Sigmoid colon (tissue), 7 donors: Measurements from ENCODE around the gene SPRED2. TPM values are rescaled to one million over a fixed set of nuclear protein-coding genes. Genes with fewer than 3 reads are reported as not detected.
"Not testable (repeated sequence)": the region's sequence is repeated elsewhere in the genome, so short reads cannot be mapped to it uniquely, and the experiment has no call there.

ENCODE experiments used
- DNase-seq: peaks from one replicate; pipeline ENCODE4 v3.0.0-alpha.2; 2019
- H3K27ac ChIP-seq, 4 donors: fragments of 200-600 bp; sonication (generic); one replicate each; pipeline ENCODE4 v1.5.1; 2016 to 2019; ENCODE audit warnings: mild to moderate bottlenecking in 1 of 4
- H3K27me3 ChIP-seq, 3 donors: fragments of 200-600 bp; sonication (generic); one replicate each; pipeline ENCODE4 v1.5.1; 2019; ENCODE audit warnings: mild to moderate bottlenecking in 1 of 3
- H3K36me3 ChIP-seq, 4 donors: fragments of 200-600 bp; sonication (generic); one replicate each; pipeline ENCODE4 v1.5.1; 2016 to 2019
- H3K4me1 ChIP-seq, 4 donors: fragments of 200-600 bp; sonication (generic); one replicate each; pipeline ENCODE4 v1.5.1; 2017 to 2019
- H3K4me3 ChIP-seq, 4 donors: fragments of 200-600 bp; sonication (generic); one replicate each; pipeline ENCODE4 v1.5.1; 2017 to 2019; ENCODE audit warnings: mild to moderate bottlenecking in 2 of 4, moderate library complexity in 1 of 4
- H3K9me3 ChIP-seq, 4 donors: fragments of 200-600 bp in 3 of 4; sonication (generic) in 3 of 4; one replicate each; pipeline versions ENCODE4 v1.5.1 to v1.6.1; 2013 to 2019
- EP300 ChIP-seq, 4 donors: sonication (generic); formaldehyde crosslinking; IDR thresholded peaks; one replicate each; pipeline ENCODE4 v1.6.1; 2017; ENCODE audit warnings: antibody characterized with exemption in 4 of 4
- POLR2A ChIP-seq, 2 donors: fragments of 450-650 bp; IDR thresholded peaks; one replicate each; pipeline ENCODE4 v1.6.1; 2016; ENCODE audit warnings: antibody characterized with exemption in 2 of 2, mild to moderate bottlenecking in 2 of 2, moderate library complexity in 2 of 2
- POLR2AphosphoS5 ChIP-seq, 4 donors: sonication (generic); formaldehyde crosslinking; IDR thresholded peaks; one replicate each; pipeline ENCODE4 v1.6.1; 2017; ENCODE audit warnings: antibody characterized with exemption in 4 of 4
- WGBS, 2 donors: extraction: QIAGEN DNeasy Blood & Tissue Kit; methylation state at CpG; one replicate each; pipeline ENCODE4 v1.1.7; 2013; 5-methylcytosine and 5-hydroxymethylcytosine counted together
- intact Hi-C: fragments of 100-400 bp; cut with DNase I; formaldehyde crosslinking; loops from one replicate; pipeline ENCODE4 v1.15.1; 2023
- polyA plus RNA-seq, 3 donors: library from polyadenylated mRNA; stranded (reverse); fragments of 200-250 nt; gene quantifications; one replicate each; pipeline ENCODE4 v1.2.3, GENCODE V29; 2013
- total RNA-seq, 4 donors: library from RNA; depleted of rRNA; stranded (reverse); fragments of >200 nt; gene quantifications; one replicate each; pipeline ENCODE4 v1.1.0, GENCODE V29; 2016
- TF ChIP-seq, protein P1 (sequence below), 4 experiments: fragments of 450-650 bp in 3 of 4; fragments of 200-600 bp in 1 of 4; IDR thresholded peaks; one replicate each; pipeline ENCODE4 v1.5.1; 2016 to 2019; ENCODE audit warnings: antibody characterized with exemption in 4 of 4, mild to moderate bottlenecking in 3 of 4, moderate library complexity in 2 of 4
- donor health status: healthy with polysubstance abuse.
- donor health status: Bipolar disorder and iron deficiency.
- donor health status: healthy.

Gene SPRED2
- total and polyA plus RNA-seq, 7 donors, result 6.1 to 31.2 (median 13.0) TPM

GRCh38 chr2:65344182-65344581, 88.2 kb downstream of the SPRED2 start:
- no peak overlapping the region for H3K27ac ChIP-seq
- H3K27me3 ChIP-seq, result no peaks in the 10 kb centered on the region
- WGBS, 2 donors, result 87 to 93% methylated on average over 4 of the region's 4 CpGs
- TF ChIP-seq EP300 (IDR thresholded peaks at IDR 0.05), result no peak
- TF ChIP-seq POLR2AphosphoS5 (IDR thresholded peaks at IDR 0.05), result no peak
- TF ChIP-seq, protein P1, sequence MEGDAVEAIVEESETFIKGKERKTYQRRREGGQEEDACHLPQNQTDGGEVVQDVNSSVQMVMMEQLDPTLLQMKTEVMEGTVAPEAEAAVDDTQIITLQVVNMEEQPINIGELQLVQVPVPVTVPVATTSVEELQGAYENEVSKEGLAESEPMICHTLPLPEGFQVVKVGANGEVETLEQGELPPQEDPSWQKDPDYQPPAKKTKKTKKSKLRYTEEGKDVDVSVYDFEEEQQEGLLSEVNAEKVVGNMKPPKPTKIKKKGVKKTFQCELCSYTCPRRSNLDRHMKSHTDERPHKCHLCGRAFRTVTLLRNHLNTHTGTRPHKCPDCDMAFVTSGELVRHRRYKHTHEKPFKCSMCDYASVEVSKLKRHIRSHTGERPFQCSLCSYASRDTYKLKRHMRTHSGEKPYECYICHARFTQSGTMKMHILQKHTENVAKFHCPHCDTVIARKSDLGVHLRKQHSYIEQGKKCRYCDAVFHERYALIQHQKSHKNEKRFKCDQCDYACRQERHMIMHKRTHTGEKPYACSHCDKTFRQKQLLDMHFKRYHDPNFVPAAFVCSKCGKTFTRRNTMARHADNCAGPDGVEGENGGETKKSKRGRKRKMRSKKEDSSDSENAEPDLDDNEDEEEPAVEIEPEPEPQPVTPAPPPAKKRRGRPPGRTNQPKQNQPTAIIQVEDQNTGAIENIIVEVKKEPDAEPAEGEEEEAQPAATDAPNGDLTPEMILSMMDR (IDR thresholded peaks at IDR 0.05), result no peak
- TF ChIP-seq POLR2A (IDR thresholded peaks at IDR 0.05), result no peak
- no peaks in the 10 kb centered on the region for H3K4me1 ChIP-seq
- H3K4me3 ChIP-seq, result no peak overlapping the region
- no peaks in the 10 kb centered on the region for H3K9me3 ChIP-seq
- DNase-seq, result no peak
- intact Hi-C loops, result no loop called here
- no peaks in the 10 kb centered on the region for H3K36me3 ChIP-seq

GRCh38 chr2:65343386-65343785, 89.0 kb downstream of the SPRED2 start:
- Histone ChIP-seq H3K36me3 (no peaks in the 10 kb centered on the region), H3K4me1 (no peaks in the 10 kb centered on the region), H3K27me3 (no peaks in the 10 kb centered on the region), H3K4me3 (no peak overlapping the region), H3K9me3 (no peaks in the 10 kb centered on the region), H3K27ac (no peak overlapping the region)
- TF ChIP-seq, protein P1 (IDR thresholded peaks at IDR 0.05), result no peak
- TF ChIP-seq POLR2A (IDR thresholded peaks at IDR 0.05), result no peak
- DNase-seq, result no peak
- intact Hi-C loops, result no loop called here

- intact Hi-C loops, result no loop called here
Measured at GRCh38 chr2:65340898-65341681, 91.3 kb downstream of the SPRED2 start.

GRCh38 chr2:65339648-65340047, 92.8 kb downstream of the SPRED2 start:
- intact Hi-C loops, result no loop called here
- H3K27ac ChIP-seq, result no peak overlapping the region
- no peak for TF ChIP-seq POLR2AphosphoS5 (IDR thresholded peaks at IDR 0.05)
- TF ChIP-seq EP300 (IDR thresholded peaks at IDR 0.05), result no peak
- no peak for TF ChIP-seq POLR2A (IDR thresholded peaks at IDR 0.05)
- TF ChIP-seq, protein P1 (IDR thresholded peaks at IDR 0.05), result no peak
- H3K9me3 ChIP-seq, result no peaks in the 10 kb centered on the region
- no peaks in the 10 kb centered on the region for H3K27me3 ChIP-seq
- DNase-seq, result no peak
- H3K4me3 ChIP-seq, result no peak overlapping the region
- no peaks in the 10 kb centered on the region for H3K4me1 ChIP-seq
- H3K36me3 ChIP-seq, result no peaks in the 10 kb centered on the region

More at GRCh38 chr2:65340898-65341681, 91.3 kb downstream of the SPRED2 start:
- H3K9me3 ChIP-seq, result no peaks in the 10 kb centered on the region
- H3K4me3 ChIP-seq, result no peak overlapping the region
- no peaks in the 10 kb centered on the region for H3K27me3 ChIP-seq
- no peaks in the 10 kb centered on the region for H3K4me1 ChIP-seq
- WGBS, 2 donors, result 90 to 91% methylated on average over 9 of the region's 9 CpGs
- H3K36me3 ChIP-seq, result no peaks in the 10 kb centered on the region
- TF ChIP-seq EP300 (IDR thresholded peaks at IDR 0.05), result no peak
- TF ChIP-seq POLR2AphosphoS5 (IDR thresholded peaks at IDR 0.05), result no peak
- TF ChIP-seq, protein P1 (IDR thresholded peaks at IDR 0.05), result no peak
- TF ChIP-seq POLR2A (IDR thresholded peaks at IDR 0.05), result no peak
- no peak for DNase-seq
- H3K27ac ChIP-seq, result no peak overlapping the region

- H3K4me1 ChIP-seq, H3K27me3 ChIP-seq, DNase-seq, H3K36me3 ChIP-seq, H3K9me3 ChIP-seq, H3K4me3 ChIP-seq, intact Hi-C loops, H3K27ac ChIP-seq: not testable (repeated sequence)
- WGBS, 2 donors, result 95 to 97% methylated on average over 36 to 37 of the region's 39 CpGs
Measured at GRCh38 chr2:65338830-65339495, 93.4 kb downstream of the SPRED2 start.

- H3K27ac ChIP-seq, H3K27me3 ChIP-seq, H3K4me3 ChIP-seq, intact Hi-C loops, DNase-seq, H3K36me3 ChIP-seq, H3K9me3 ChIP-seq, H3K4me1 ChIP-seq: not testable (repeated sequence)
- WGBS, 2 donors, result 98 to 99% methylated on average over 5 of the region's 11 CpGs
Measured at GRCh38 chr2:65337915-65338314, 94.5 kb downstream of the SPRED2 start.
